Activated B cell treated with CpG ODN at 0.5 μM for 24 hours (primary cell): ENCODE data around the gene ATP8A2. TPM values are rescaled to one million over a fixed set of nuclear protein-coding genes. Genes with fewer than 3 reads are reported as not detected.

Source experiments
- ATAC-seq: fragments of 200-7000 bp; cut with Tn5 transposase; one replicate; pipeline ENCODE4 v1.10.0; 2021; ENCODE audit warnings: low read depth, mild to moderate bottlenecking, moderate library complexity
- CTCF ChIA-PET: fragments of 350-600 bp; sonication (Branson Sonifier 250); formaldehyde crosslinking; loops from one replicate; lab custom pipeline; 2021; ENCODE audit warnings: antibody characterized with exemption; lab: Charles Lee
- POLR2A ChIA-PET: fragments of 350-600 bp; sonication (Branson Sonifier 250); formaldehyde crosslinking; loops from one replicate; lab custom pipeline; 2021; ENCODE audit warnings: antibody characterized with exemption; lab: Charles Lee
- DNase-seq: peaks from one replicate; pipeline ENCODE4 v3.0.0; 2022
- H3K27ac Mint-ChIP-seq: one replicate; pipeline ENCODE4 v1.8.0; 2020; ENCODE audit warnings: mixed read lengths
- H3K27me3 Mint-ChIP-seq: one replicate; pipeline ENCODE4 v1.8.0; 2021; ENCODE audit warnings: mixed read lengths
- H3K36me3 Mint-ChIP-seq: one replicate; pipeline ENCODE4 v1.8.0; 2021; ENCODE audit warnings: low read depth, mixed read lengths
- H3K4me1 Mint-ChIP-seq: one replicate; pipeline ENCODE4 v1.8.0; 2021; ENCODE audit warnings: mixed read lengths
- H3K4me3 Mint-ChIP-seq: one replicate; pipeline ENCODE4 v1.8.0; 2020; ENCODE audit warnings: mild to moderate bottlenecking, mixed read lengths
- H3K9me3 Mint-ChIP-seq: one replicate; pipeline ENCODE4 v1.8.0; 2020; ENCODE audit warnings: mixed read lengths
- intact Hi-C: fragments of 100-400 bp; cut with micrococcal nuclease; formaldehyde crosslinking; loops from one replicate; pipeline ENCODE4 v1.15.1; 2024
- total RNA-seq: library from RNA; stranded (reverse); gene quantifications from 2 replicates; pipeline ENCODE4 v1.2.3, GENCODE V29; 2022
- TF ChIP-seq, protein P1 (sequence below): fragments of 200-600 bp; IDR thresholded peaks from one replicate; pipeline ENCODE4 v1.8.0; 2022; ENCODE audit warnings: antibody characterized with exemption, mild to moderate bottlenecking

The ATP8A2 gene
- total RNA-seq, 1 donor from 2014 or later = not detected

DNA sequence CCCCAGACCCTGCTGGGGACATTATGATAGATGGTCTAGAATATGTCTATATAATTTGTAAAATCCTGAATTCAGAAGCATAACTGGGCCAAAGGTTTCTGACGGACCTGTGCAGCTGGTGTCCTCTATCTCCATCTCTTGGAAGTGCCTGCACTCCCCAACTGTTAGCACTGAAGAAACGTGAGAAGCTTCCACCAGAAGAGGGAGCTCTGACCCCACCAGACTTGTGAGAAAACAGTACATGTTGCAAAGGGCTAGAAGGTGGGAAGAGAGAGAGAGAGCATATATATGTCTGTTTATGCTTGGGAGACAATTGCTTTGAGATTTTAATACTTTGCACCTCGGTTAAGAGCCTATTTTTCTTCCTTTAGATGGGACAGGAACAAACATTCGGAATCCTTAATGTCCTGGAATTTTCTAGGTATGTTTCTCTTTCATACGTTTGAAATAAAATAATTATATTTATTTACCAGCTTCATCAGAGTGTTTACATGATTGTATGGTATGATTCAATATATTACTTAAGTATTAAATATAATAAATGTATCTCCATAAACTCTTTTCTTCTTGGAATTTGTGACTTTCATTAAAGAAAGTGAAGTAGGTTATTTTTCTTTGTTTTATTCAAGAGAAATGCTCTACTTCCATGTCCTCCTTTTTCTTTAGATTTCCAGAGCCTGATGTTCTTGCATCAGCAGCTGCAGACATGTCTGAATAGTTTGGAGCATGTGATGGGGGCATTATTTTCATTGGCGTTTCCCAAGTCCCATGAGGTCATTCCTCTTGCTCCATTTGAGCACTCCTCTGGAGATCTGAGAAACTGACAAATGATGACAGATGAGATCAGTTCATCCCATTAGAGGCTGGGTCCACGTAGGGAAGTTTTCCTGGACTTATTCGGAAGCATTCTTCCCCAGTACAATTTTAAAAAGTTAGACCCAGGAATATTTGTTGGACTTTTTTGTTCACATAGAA, 202.9 kb downstream of the ATP8A2 start:
- TF ChIP-seq, protein P1, sequence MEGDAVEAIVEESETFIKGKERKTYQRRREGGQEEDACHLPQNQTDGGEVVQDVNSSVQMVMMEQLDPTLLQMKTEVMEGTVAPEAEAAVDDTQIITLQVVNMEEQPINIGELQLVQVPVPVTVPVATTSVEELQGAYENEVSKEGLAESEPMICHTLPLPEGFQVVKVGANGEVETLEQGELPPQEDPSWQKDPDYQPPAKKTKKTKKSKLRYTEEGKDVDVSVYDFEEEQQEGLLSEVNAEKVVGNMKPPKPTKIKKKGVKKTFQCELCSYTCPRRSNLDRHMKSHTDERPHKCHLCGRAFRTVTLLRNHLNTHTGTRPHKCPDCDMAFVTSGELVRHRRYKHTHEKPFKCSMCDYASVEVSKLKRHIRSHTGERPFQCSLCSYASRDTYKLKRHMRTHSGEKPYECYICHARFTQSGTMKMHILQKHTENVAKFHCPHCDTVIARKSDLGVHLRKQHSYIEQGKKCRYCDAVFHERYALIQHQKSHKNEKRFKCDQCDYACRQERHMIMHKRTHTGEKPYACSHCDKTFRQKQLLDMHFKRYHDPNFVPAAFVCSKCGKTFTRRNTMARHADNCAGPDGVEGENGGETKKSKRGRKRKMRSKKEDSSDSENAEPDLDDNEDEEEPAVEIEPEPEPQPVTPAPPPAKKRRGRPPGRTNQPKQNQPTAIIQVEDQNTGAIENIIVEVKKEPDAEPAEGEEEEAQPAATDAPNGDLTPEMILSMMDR = no peak
- Mint-ChIP-seq H3K27ac (no peak overlapping the region), H3K4me1 (no peaks in the 10 kb centered on the region), H3K4me3 (no peak overlapping the region), H3K9me3 (no peaks in the 10 kb centered on the region), H3K27me3 (peaks cover 4% of the 10 kb centered on the region), H3K36me3 (no peaks in the 10 kb centered on the region)
- CTCF ChIA-PET = interaction anchor here (0.7 to 1.8 kb wide), 11 partner anchors 8 to 1131 kb away, joined by 3 to 24 read pairs (median 4); no protein-coding TSS in a partner anchor
- intact Hi-C loops = loop anchor here (1.0 to 2.0 kb wide), 5 partner anchors 488 to 1356 kb away; no protein-coding TSS in a partner anchor
- ATAC-seq (no peak), DNase-seq (no peak)
- POLR2A ChIA-PET = no interaction called here

DNA sequence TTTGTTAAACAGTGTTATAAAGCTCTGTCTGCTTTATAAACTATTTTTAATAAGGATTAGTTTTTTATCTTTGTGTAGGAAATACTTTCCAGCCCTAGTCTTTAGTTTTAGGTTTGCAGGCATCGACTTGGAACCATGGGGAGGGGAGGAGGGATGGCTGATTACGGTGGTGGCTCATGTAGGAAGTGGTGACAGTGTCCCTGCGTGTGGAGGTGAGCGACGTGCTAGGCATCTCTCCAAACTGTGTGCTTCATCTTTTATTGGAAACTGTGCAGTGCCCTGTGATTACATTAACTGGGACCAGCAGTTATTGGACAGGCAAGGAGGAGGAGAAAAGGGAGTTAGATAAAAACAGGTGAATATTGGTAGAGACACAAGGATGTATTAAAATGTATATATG, 203.8 kb downstream of the ATP8A2 start:
- POLR2A ChIA-PET = no interaction called here
- CTCF ChIA-PET = interaction anchor here (0.9 to 2.6 kb wide), 3 partner anchors 497 to 1123 kb away, joined by 3 to 24 read pairs (median 7); no protein-coding TSS in a partner anchor
- no peaks in the 10 kb centered on the region for H3K9me3 Mint-ChIP-seq

DNA sequence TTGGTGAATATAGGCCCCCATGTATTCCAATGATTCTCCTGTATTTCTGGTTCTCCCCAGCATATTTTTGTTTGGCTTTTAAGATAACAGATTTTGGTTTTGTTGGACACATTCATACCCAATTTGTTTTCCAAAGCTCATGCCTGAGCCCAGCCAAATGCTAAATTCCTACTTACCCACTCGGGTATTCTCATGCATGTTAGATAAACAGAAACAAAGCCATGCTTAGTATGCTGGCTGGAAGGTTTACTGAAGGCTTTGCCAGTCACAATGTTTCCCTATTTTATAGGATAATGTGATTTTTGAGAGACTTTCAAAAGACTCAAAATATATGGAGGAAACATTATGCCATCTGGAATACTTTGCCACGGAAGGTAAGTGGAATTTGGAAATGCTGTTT, 206.8 kb downstream of the ATP8A2 start:
- intact Hi-C loops = no loop called here
- Mint-ChIP-seq H3K9me3 (no peaks in the 10 kb centered on the region), H3K4me1 (no peaks in the 10 kb centered on the region), H3K4me3 (no peak overlapping the region), H3K36me3 (no peaks in the 10 kb centered on the region), H3K27ac (no peak overlapping the region), H3K27me3 (peaks cover under 1% of the 10 kb centered on the region)
- ChIA-PET POLR2A (no interaction called here), CTCF (interaction anchor here (1.2 kb wide), 1 partner anchor 13 kb away, joined by 3 read pairs; no protein-coding TSS in a partner anchor)
- DNase-seq = no peak
- TF ChIP-seq, protein P1 = no peak
- no peak for ATAC-seq

More for the DNA sequence above, 203.8 kb downstream of the ATP8A2 start:
- H3K4me3 Mint-ChIP-seq = no peak overlapping the region
- ATAC-seq = no peak
- peaks cover 2% of the 10 kb centered on the region for H3K27me3 Mint-ChIP-seq
- intact Hi-C loops = loop anchor here (2.0 kb wide), 2 partner anchors 487 to 497 kb away; no protein-coding TSS in a partner anchor
- no peaks in the 10 kb centered on the region for H3K4me1 Mint-ChIP-seq
- H3K36me3 Mint-ChIP-seq = no peaks in the 10 kb centered on the region
- TF ChIP-seq, protein P1 = no peak
- no peak for DNase-seq
- H3K27ac Mint-ChIP-seq = no peak overlapping the region

DNA sequence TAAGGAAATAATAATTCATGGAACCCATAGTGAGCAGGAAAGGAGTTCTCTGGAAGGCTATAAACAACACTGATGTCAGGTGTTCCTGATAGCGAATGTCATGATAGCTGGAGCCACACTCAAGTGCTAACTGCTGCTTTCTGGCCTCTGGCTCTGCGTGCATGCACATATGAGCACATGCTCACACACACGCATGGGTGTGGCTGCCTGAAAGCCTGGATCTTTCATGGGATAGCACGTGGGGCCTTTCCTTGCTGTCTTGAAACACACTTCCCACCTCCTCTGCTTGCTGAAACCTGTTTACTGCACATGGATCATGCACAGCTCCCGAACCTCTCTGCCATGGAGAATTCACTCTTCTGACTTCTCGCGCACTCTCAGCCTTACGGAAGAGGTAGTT, 207.4 kb downstream of the ATP8A2 start:
- TF ChIP-seq, protein P1 = no peak
- Mint-ChIP-seq H3K27me3 (no peaks in the 10 kb centered on the region), H3K36me3 (no peaks in the 10 kb centered on the region), H3K9me3 (no peaks in the 10 kb centered on the region), H3K27ac (no peak overlapping the region), H3K4me3 (no peak overlapping the region), H3K4me1 (no peaks in the 10 kb centered on the region)
- POLR2A ChIA-PET = no interaction called here
- ATAC-seq (no peak), DNase-seq (no peak)
- intact Hi-C loops = no loop called here
- CTCF ChIA-PET = no interaction called here

DNA sequence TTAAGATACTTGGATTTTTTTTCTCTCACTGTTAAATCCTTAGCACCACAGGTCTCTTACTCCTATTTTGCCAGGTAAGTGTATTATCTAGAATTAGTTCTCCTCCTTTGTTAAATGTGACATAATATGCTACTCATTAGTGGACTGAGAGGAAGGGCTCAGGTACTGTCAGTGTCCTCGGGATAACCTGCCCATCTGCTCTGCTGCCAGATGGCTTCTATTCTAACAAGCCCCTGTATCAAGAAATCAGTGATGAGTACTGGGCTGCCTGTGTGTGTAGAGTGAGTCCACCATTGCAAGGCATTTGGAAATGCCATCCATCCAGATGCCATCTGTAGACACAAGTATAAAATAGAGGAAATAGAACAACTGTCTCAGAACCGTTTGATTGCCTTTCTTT, 209.6 kb downstream of the ATP8A2 start:
- no peak overlapping the region for H3K27ac Mint-ChIP-seq
- no peaks in the 10 kb centered on the region for H3K36me3 Mint-ChIP-seq
- no peaks in the 10 kb centered on the region for H3K4me1 Mint-ChIP-seq
- ATAC-seq (no peak), DNase-seq (no peak)
- TF ChIP-seq, protein P1 = no peak
- ChIA-PET POLR2A (no interaction called here), CTCF (no interaction called here)
- H3K9me3 Mint-ChIP-seq = no peaks in the 10 kb centered on the region
- intact Hi-C loops = no loop called here
- H3K27me3 Mint-ChIP-seq = no peaks in the 10 kb centered on the region
- no peak overlapping the region for H3K4me3 Mint-ChIP-seq
